NCI-H1436 treated with DMSO at 0.1 percent for 48 hours (cell line): ENCODE results near the gene IER3IP1.
"Not testable (repeated sequence)": the region's sequence is repeated elsewhere in the genome, so short reads cannot be mapped to it uniquely, and the experiment has no call there.

ENCODE experiments used
- DNase-seq: peaks from one replicate; lab custom pipeline; 2025; lab: John Stamatoyannopoulos, UW

IER3IP1 gene

GRCh38 chr18:47158404-47158803, 17.8 kb downstream of the IER3IP1 start:
- not testable (repeated sequence) for DNase-seq

GRCh38 chr18:47151439-47151838, 24.7 kb downstream of the IER3IP1 start:
- no peak for DNase-seq

- no peak for DNase-seq
These were observed 25.3 kb downstream of the IER3IP1 start for GRCh38 chr18:47150824-47151366.

DNA sequence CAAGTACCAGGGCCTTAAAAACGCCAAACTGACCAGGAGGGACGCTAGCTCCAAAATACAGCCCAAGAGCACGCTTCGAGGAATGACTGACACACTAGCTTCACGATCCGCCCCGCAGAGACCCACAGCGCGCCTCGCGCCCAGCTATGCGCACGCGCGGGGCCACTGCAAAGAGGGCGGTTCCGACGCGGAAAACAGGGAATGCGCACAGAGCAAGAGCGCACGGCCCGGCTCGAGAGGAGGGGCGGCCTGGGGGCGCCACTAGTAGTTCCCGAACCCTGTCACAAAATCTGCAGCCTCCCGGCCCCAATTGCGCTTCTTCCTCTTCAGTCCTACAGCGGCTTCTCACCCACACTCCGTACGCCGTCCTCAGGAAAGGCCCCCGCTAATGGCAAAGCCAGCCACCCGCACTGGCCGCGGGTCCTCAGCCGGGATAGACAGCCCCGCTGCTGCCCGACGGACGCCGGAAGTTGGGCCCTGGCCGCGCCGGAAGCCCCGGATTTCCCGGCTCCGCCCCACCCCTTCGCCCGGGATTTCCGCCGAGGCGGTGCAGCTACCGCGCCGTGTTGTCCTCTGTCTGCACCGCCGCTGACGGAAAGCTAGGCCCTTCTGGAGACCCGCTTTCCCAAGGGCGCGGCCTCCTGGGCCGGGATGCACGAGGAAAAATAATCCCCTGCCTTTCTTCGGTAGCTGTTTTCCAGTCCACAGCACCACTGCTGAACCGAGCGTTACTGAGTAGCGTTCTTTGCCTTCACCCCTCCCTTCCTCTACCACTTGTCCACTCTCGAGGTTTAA, 25.9 kb downstream of the IER3IP1 start, which contains the start of gene HDHD2:
HDHD2 (minus strand) TSS at position 472 of the 795 bp plus-strand sequence. CDS start 14,061 bp downstream, outside the sequence.
- no peak for DNase-seq

- DNase-seq: no peak
These were observed 26.6 kb downstream of the IER3IP1 start for GRCh38 chr18:47149457-47150028.

DNA sequence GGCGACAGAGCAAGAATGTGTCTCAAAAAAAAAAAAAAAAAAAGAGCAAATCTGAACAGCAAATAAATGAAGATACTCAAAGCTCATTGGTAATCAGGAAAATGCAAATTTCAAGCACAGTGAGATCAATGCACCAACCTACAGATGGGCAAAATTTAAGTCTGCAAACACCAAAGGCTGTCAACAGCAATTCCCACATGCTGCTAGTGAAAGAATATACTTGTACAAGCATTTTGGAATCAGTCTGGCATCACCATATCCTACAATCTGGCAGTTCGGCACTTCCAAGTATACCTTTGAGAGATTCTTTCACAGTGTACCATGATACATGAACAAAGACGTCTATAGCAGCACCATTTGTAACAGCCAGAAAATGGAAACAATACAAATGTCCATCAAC, 30.0 kb downstream of the IER3IP1 start:
- no peak for DNase-seq

DNA sequence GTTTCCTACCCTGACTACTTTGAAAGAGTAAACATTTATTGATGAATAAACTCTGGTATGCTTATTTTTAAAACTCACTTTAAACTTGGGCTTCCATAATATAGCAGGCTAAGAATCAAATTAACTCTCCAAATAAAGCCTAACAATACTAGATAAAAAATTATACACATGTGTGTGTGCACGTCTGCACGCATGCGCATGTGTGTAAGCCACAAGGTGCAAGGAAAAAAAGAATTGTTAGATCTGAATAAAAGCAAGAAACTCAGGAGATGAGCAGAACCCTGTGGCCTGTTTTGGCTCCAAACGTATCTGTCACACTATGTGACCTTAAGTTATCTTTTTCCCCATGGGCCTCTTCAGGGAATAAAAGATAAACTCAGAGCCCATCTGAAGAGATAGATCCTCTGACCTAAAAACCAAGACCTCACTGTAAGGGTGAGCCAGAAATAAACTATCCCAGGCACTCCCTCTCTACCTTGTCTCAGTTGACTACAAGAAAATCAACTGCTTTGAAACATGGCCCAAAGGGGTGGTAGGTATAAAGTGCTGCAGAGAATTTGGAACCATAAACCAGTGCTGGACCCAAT, 32.2 kb downstream of the IER3IP1 start:
- DNase-seq: no peak

GRCh38 chr18:47143153-47143552, 33.0 kb downstream of the IER3IP1 start:
- DNase-seq: no peak

- no peak for DNase-seq
These were observed 34.9 kb downstream of the IER3IP1 start for GRCh38 chr18:47141289-47141688.

GRCh38 chr18:47121146-47121545, 55.0 kb downstream of the IER3IP1 start:
- DNase-seq: no peak

DNA sequence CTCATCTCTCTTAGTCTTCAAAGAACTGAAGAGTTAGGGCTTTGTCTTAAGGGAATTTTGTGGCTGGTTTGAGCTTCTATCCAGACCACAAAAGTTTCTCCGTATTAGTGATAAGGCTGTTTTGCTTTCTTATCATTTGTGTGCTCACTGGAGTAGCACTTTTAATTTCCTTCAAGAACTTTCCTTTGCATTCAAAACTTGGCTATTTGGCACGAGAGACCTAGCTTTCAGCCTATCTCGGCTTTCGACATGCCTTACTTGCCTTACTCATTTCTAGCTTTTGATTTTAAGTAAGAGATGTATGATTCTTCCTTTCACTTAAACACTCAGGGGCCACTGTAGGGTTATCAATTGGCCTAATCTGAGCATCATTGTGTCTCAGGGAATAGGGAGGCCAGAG, 55.7 kb downstream of the IER3IP1 start:
- DNase-seq: no peak

DNA sequence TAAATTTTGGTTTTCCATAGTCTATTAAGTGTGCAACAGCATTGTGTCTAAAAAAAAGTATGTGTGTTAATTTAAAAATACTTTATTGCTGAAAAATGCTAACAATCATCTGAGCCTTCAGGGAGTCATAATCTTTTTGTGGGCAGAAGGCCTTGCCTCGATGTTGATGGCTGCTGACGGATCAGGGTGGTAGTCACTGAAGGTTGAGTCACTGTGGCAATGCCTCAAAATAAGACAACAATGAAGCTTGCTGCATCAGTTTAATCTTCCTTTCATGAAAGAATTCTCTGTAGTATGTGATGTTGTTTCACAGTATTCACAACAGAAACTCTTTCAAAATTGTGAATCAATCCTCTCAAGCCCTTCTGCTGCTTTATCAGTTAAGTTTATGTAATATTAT, 57.2 kb downstream of the IER3IP1 start:
- DNase-seq: no peak

DNA sequence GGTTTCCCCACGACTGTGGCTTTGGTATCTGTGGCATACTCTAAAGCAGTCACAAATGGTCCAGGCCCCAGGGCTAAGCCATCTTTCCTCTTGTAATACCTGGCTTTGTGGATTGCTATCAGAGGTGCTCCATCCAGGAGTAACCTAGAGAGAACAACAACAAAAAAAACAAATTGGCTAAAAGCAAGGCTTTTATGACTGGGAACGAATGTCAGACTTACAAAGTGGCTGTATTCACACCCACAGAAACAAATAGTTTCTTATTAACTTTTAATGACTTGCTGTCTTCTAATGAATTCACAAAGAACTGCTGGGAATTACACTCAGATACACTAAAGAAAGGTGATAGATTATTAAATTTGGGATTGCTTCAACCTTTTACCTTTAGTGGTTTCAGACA, 61.0 kb downstream of the IER3IP1 start:
- no peak for DNase-seq

GRCh38 chr18:47113796-47114540, 62.2 kb downstream of the IER3IP1 start:
- DNase-seq: no peak

GRCh38 chr18:47110492-47111274, 65.5 kb downstream of the IER3IP1 start:
- no peak for DNase-seq

GRCh38 chr18:47109720-47110119, 66.4 kb downstream of the IER3IP1 start:
- no peak for DNase-seq

DNA sequence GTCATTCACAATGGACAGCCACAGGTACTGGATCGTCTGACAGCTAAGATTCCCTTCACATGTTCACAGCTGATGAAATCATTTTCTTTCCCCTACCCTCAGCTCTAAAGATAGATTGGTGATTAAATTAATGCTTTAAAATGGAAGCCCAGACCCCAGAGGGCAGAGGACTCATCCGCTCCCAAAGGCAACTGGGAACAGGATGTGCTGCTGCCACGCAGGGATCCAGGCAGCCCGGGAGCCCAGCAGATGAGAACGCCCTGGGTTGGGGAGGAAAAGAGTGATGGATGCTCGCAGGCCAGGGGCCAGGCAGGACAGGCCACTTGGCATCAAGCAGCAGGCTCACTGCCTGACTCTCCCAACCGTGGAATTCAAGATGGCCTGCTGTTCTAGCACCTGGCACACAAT, 67.2 kb downstream of the IER3IP1 start:
- DNase-seq: no peak

- DNase-seq: no peak
These were observed 67.8 kb downstream of the IER3IP1 start for GRCh38 chr18:47108373-47108772.
